OCI-LY1 (cell line): ENCODE results near the gene AMELX.

Source experiments
- CTCF ChIP-seq: fragments of 200-600 bp; sonication (generic), shearing (Covaris generic); IDR thresholded peaks from 2 replicates; pipeline ENCODE4 v1.5.1; 2017; ENCODE audit warnings: mild to moderate bottlenecking, antibody characterized with exemption, low read length, moderate library complexity, mixed read lengths
- EZH2 ChIP-seq: fragments of 200-600 bp; sonication (generic), shearing (Covaris generic); IDR thresholded peaks from 2 replicates; pipeline ENCODE4 v1.8.0; 2017; ENCODE audit warnings: borderline replicate concordance, mixed run types, mild to moderate bottlenecking, antibody characterized with exemption, low read length, moderate library complexity, mixed read lengths

- no peak for TF ChIP-seq CTCF
- no peak for TF ChIP-seq EZH2
Measured at GRCh38 chrX:11266573-11267003, 26.6 kb upstream of the AMELX start.
